ENCODE results near the gene DSC2. TPM values are rescaled to one million over a fixed set of nuclear protein-coding genes. Genes with fewer than 3 reads are reported as not detected.

DSC2 gene
- total RNA-seq, 2 donors from 2014 or later: 2.7 to 4.3 TPM

DNA sequence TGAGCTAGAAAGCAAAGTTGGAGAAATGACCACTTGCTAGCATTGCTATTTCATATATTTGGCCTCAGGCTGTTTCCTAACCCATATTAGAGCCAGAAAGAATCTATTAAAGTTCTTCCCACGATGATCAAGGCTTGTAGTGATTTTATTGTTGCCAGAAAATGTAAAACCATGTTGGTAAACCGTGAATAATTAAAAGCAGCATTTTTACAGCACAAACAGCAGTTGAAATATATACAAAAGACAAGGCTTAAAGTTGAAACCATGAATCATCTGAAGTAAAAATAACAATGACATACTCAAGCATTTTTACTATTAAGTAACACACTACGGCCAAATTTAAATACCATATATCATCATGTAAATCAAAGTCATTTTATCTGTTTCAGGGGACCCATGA lies 32.0 kb downstream of the DSC2 start:
- Histone ChIP-seq H3K4me3 (no peak overlapping the region), H3K36me3 (no peaks in the 10 kb centered on the region), H3K9me3 (no peaks in the 10 kb centered on the region), H3K27ac (no peak overlapping the region), H3K27me3 (replicated peaks; ENCODE audit: insufficient read depth) (no peaks in the 10 kb centered on the region), H3K4me1 (ENCODE audit: control insufficient read depth in 1 of 2, low read depth in 2 of 2) (no peaks in the 10 kb centered on the region)
- DNase-seq (ENCODE audit: low spot score) (no peak), ATAC-seq (ENCODE audit: insufficient number of reproducible peaks, low FRiP score, low read depth) (no peak)
- TF ChIP-seq, protein P1, sequence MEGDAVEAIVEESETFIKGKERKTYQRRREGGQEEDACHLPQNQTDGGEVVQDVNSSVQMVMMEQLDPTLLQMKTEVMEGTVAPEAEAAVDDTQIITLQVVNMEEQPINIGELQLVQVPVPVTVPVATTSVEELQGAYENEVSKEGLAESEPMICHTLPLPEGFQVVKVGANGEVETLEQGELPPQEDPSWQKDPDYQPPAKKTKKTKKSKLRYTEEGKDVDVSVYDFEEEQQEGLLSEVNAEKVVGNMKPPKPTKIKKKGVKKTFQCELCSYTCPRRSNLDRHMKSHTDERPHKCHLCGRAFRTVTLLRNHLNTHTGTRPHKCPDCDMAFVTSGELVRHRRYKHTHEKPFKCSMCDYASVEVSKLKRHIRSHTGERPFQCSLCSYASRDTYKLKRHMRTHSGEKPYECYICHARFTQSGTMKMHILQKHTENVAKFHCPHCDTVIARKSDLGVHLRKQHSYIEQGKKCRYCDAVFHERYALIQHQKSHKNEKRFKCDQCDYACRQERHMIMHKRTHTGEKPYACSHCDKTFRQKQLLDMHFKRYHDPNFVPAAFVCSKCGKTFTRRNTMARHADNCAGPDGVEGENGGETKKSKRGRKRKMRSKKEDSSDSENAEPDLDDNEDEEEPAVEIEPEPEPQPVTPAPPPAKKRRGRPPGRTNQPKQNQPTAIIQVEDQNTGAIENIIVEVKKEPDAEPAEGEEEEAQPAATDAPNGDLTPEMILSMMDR (IDR thresholded peaks at IDR 0.05): no peak

DNA sequence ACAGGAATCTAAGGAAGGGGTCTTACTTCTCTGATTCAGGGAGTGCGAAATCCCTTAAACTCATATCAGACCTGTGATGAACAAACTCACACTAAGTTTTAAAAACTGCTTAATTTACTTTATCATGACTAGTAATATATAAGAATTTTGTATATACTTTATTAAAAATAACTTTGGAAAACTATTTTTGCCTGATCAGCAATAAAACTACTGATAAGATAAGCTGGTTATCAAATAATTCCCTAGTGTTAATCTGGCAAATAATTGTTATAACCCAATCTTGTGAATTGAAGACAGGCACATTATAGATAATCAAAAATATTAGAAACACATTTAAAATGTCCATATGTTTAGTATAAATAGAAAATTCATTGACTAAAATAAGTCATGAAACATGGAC lies 36.0 kb downstream of the DSC2 start:
- H3K4me1 ChIP-seq (ENCODE audit: control insufficient read depth in 1 of 2, low read depth in 2 of 2): no peaks in the 10 kb centered on the region
- no peaks in the 10 kb centered on the region for H3K36me3 ChIP-seq
- TF ChIP-seq, protein P1 (IDR thresholded peaks at IDR 0.05): no peak
- no peak overlapping the region for H3K27ac ChIP-seq
- ATAC-seq (ENCODE audit: insufficient number of reproducible peaks, low FRiP score, low read depth) (no peak), DNase-seq (ENCODE audit: low spot score) (no peak)
- H3K4me3 ChIP-seq: no peak overlapping the region
- H3K27me3 ChIP-seq (replicated peaks; ENCODE audit: insufficient read depth): no peaks in the 10 kb centered on the region
- H3K9me3 ChIP-seq: no peaks in the 10 kb centered on the region

DNA sequence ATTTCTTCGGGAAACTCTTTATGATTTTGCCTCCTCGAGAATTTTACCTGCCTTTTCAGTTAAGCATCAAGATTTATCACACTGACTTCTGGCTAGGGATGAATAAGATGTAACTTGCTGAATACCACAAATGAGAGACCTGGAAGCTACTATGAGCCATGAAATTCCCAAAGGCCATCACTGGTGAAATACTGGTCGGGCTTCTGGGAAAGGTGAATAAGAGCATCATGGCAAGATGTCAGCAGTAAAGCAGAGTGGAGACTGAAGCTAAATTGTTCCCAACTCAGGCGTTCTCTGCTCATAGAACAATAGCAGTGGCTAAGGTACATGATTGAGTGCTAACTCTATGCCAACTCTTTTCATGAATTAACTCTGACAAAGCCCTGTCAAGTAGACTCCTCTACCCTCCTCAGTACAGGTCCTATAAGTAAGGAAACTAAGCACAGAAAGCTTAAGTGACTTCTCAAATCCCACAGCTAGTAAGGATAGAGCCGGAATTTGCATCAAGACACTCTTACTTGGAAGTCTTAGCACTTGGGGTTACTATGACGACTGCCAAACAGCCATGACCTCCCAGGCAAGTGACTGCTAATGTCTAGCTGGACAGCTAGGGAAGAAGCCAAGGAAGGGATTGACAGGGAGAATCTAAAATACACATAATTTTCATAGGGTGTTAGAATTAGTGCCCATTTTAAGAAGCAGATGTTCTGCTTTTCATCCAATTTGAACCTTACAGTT lies 37.0 kb downstream of the DSC2 start:
- no peaks in the 10 kb centered on the region for H3K27me3 ChIP-seq (replicated peaks; ENCODE audit: insufficient read depth)
- H3K27ac ChIP-seq: no peak overlapping the region
- DNase-seq (ENCODE audit: low spot score): no peak
- H3K4me3 ChIP-seq: no peak overlapping the region
- H3K36me3 ChIP-seq: no peaks in the 10 kb centered on the region
- TF ChIP-seq, protein P1 (IDR thresholded peaks at IDR 0.05): no peak
- ATAC-seq (ENCODE audit: insufficient number of reproducible peaks, low FRiP score, low read depth): no peak
- no peaks in the 10 kb centered on the region for H3K4me1 ChIP-seq (ENCODE audit: control insufficient read depth in 1 of 2, low read depth in 2 of 2)
- no peaks in the 10 kb centered on the region for H3K9me3 ChIP-seq

DNA sequence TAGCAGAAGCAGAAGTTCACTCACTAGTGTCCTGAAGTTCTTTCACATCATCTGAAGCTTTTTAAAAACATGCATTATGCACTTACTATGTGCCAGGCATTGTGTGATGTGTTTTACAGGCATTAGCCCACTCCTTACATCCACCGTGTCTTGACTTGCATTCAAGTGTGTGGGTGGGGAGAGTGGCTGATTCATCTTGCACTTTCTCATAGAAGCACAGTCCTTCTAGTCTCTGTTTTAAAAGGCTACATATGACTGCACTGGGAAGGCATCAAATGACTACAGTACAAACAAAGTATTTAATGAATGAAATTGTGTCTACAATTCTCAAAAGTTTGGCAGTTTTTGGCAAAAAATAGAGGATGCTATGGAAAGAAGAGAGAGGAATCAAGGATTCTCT lies 38.1 kb downstream of the DSC2 start:
- TF ChIP-seq, protein P1 (IDR thresholded peaks at IDR 0.05): no peak
- no peaks in the 10 kb centered on the region for H3K4me1 ChIP-seq (ENCODE audit: control insufficient read depth in 1 of 2, low read depth in 2 of 2)
- H3K4me3 ChIP-seq: no peak overlapping the region
- H3K27ac ChIP-seq: no peak overlapping the region
- H3K9me3 ChIP-seq: no peaks in the 10 kb centered on the region
- H3K36me3 ChIP-seq: no peaks in the 10 kb centered on the region
- ATAC-seq (ENCODE audit: insufficient number of reproducible peaks, low FRiP score, low read depth): no peak
- H3K27me3 ChIP-seq (replicated peaks; ENCODE audit: insufficient read depth): no peaks in the 10 kb centered on the region
- no peak for DNase-seq (ENCODE audit: low spot score)

DNA sequence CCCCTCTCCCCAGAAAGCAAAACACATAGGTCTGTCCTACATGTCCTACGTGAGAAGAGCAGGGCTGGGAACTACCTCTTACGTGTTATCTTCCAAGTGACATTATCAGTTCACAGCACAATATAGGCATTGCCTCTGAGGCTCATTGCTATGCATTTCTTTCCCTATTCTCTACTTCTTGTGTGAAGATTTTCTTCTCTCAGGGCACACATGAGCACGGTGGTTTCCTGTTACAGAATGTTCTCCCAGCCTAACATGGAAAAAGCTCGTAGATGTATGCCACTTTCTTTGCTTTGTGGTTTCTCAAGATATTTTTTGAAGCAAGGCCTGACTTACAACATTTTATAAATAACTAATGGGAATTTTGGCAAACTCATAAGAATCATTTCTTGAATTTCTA lies 40.3 kb downstream of the DSC2 start:
- no peaks in the 10 kb centered on the region for H3K9me3 ChIP-seq
- no peak for ATAC-seq (ENCODE audit: insufficient number of reproducible peaks, low FRiP score, low read depth)
- no peaks in the 10 kb centered on the region for H3K27me3 ChIP-seq (replicated peaks; ENCODE audit: insufficient read depth)
- no peaks in the 10 kb centered on the region for H3K4me1 ChIP-seq (ENCODE audit: control insufficient read depth in 1 of 2, low read depth in 2 of 2)
- no peak overlapping the region for H3K4me3 ChIP-seq
- DNase-seq (ENCODE audit: low spot score): no peak
- H3K27ac ChIP-seq: no peak overlapping the region
- no peaks in the 10 kb centered on the region for H3K36me3 ChIP-seq
- TF ChIP-seq, protein P1 (IDR thresholded peaks at IDR 0.05): no peak
